ENCODE results near the gene PCDH9.

The PCDH9 gene

DNA sequence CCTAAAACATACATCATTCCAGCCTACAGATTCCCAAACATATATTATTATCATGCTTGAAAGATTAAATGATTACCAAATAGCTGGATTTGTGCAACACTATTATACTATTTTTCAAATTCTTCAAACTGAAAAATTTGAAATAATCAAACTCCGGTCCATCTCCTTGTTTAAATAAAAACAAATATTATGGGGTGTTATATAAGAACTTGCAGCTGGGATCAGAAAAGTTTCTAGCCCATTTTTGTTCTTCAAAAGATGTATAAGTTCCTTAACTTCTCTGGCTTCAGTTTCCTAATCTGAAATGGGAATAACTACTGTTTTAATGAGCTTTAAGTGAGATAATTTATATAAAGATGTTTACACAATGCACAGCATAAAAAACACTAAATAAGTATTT is 422.9 kb downstream of the PCDH9 start:
- Histone ChIP-seq H3K4me3 (ENCODE audit: low read length) (no peak overlapping the region), H3K4me2 (ENCODE audit: low read length) (no peak overlapping the region), H3K9me3 (ENCODE audit: insufficient read depth, low read length) (no peaks in the 10 kb centered on the region), H3K79me2 (ENCODE audit: low read length) (no peaks in the 10 kb centered on the region), H3K36me3 (replicated peaks; ENCODE audit: low read depth, low read length) (no peaks in the 10 kb centered on the region), H3K4me1 (ENCODE audit: low read length) (no peaks in the 10 kb centered on the region), H2AFZ (ENCODE audit: low read depth, low read length) (no peak overlapping the region), H3K27me3 (ENCODE audit: low read depth, low read length) (no peaks in the 10 kb centered on the region), H3K27ac (ENCODE audit: low read length) (no peak overlapping the region), H4K20me1 (ENCODE audit: insufficient read depth, low read length) (no peaks in the 10 kb centered on the region), H3K9ac (ENCODE audit: low read length) (no peak overlapping the region)
- TF ChIP-seq CTCF (IDR thresholded peaks at IDR 0.05; ENCODE audit: low read depth, low read length) (no peak), EZH2phosphoT487 (IDR thresholded peaks at IDR 0.05; ENCODE audit: low read depth) (no peak)

DNA sequence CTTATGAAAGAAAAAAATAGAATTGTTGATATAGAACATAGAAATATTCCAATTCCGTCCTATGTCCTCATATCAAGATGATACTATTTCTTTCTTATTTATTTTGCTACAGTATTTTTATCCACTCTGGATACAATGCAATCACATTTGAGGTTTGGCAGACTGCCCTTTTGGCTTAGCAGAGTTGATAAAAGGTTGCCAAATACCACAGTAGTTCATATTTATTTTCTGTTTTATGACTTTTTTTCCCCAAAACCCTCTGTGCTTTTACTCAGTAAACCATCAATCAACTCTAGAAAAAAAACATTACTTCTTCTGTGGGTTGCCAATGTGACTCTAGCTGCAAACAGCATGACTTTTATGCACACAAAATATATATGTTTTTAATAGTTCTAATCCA is 424.5 kb downstream of the PCDH9 start:
- no peaks in the 10 kb centered on the region for H3K79me2 ChIP-seq (ENCODE audit: low read length)
- no peak overlapping the region for H3K4me2 ChIP-seq (ENCODE audit: low read length)
- no peaks in the 10 kb centered on the region for H4K20me1 ChIP-seq (ENCODE audit: insufficient read depth, low read length)
- no peak overlapping the region for H2AFZ ChIP-seq (ENCODE audit: low read depth, low read length)
- TF ChIP-seq CTCF (IDR thresholded peaks at IDR 0.05; ENCODE audit: low read depth, low read length): no peak
- no peak for TF ChIP-seq EZH2phosphoT487 (IDR thresholded peaks at IDR 0.05; ENCODE audit: low read depth)
- H3K36me3 ChIP-seq (replicated peaks; ENCODE audit: low read depth, low read length): no peaks in the 10 kb centered on the region
- no peaks in the 10 kb centered on the region for H3K27me3 ChIP-seq (ENCODE audit: low read depth, low read length)
- no peaks in the 10 kb centered on the region for H3K9me3 ChIP-seq (ENCODE audit: insufficient read depth, low read length)
- no peaks in the 10 kb centered on the region for H3K4me1 ChIP-seq (ENCODE audit: low read length)
- no peak overlapping the region for H3K9ac ChIP-seq (ENCODE audit: low read length)
- H3K27ac ChIP-seq (ENCODE audit: low read length): no peak overlapping the region
- no peak overlapping the region for H3K4me3 ChIP-seq (ENCODE audit: low read length)

DNA sequence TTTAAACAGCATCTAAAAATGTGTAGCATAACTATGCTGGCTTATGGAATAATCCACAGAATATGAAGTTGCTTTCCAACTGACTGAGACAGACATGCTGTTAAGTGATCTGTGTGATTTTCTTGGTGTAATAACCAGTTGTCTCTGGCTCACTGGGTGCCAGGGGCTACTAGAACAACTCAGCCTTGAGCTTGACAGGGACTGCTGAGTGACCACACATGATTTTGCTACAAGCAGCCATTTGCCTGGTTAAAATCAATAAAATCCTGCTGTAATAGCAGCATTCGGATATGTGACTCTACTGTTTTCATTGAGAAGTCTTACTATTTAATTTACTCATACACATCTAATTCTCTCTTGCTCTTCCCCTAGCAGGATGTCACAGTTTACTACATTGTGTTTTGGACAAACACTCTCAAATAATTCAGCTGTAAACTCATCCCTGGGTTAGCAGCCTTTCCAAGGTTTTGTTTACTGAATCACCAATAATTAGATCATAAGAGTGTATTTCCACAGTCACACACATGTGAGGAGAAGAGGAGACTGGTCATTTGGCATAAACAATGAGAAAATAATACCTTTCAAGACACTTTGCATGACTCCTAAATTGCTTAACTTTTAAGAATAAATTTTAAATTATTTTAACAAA is 426.2 kb downstream of the PCDH9 start:
- no peak overlapping the region for H3K4me3 ChIP-seq (ENCODE audit: low read length)
- no peaks in the 10 kb centered on the region for H4K20me1 ChIP-seq (ENCODE audit: insufficient read depth, low read length)
- no peaks in the 10 kb centered on the region for H3K79me2 ChIP-seq (ENCODE audit: low read length)
- no peaks in the 10 kb centered on the region for H3K27me3 ChIP-seq (ENCODE audit: low read depth, low read length)
- H3K9ac ChIP-seq (ENCODE audit: low read length): no peak overlapping the region
- H3K36me3 ChIP-seq (replicated peaks; ENCODE audit: low read depth, low read length): no peaks in the 10 kb centered on the region
- no peaks in the 10 kb centered on the region for H3K9me3 ChIP-seq (ENCODE audit: insufficient read depth, low read length)
- H2AFZ ChIP-seq (ENCODE audit: low read depth, low read length): no peak overlapping the region
- no peak overlapping the region for H3K27ac ChIP-seq (ENCODE audit: low read length)
- no peak overlapping the region for H3K4me2 ChIP-seq (ENCODE audit: low read length)
- TF ChIP-seq CTCF (IDR thresholded peaks at IDR 0.05; ENCODE audit: low read depth, low read length) (no peak), EZH2phosphoT487 (IDR thresholded peaks at IDR 0.05; ENCODE audit: low read depth) (no peak)
- peaks cover 7% of the 10 kb centered on the region; the same call in 1 of the 2 replicates for H3K4me1 ChIP-seq (ENCODE audit: low read length)

GRCh38 chr13:66803013-66803807 is 426.9 kb downstream of the PCDH9 start:
- Histone ChIP-seq H3K9me3 (ENCODE audit: insufficient read depth, low read length) (no peaks in the 10 kb centered on the region), H3K27ac (ENCODE audit: low read length) (no peak overlapping the region), H2AFZ (ENCODE audit: low read depth, low read length) (no peak overlapping the region), H3K27me3 (ENCODE audit: low read depth, low read length) (no peaks in the 10 kb centered on the region), H3K4me2 (ENCODE audit: low read length) (no peak overlapping the region), H3K36me3 (replicated peaks; ENCODE audit: low read depth, low read length) (no peaks in the 10 kb centered on the region), H3K4me1 (ENCODE audit: low read length) (peaks cover 7% of the 10 kb centered on the region; the same call in 1 of the 2 replicates), H4K20me1 (ENCODE audit: insufficient read depth, low read length) (no peaks in the 10 kb centered on the region), H3K79me2 (ENCODE audit: low read length) (no peaks in the 10 kb centered on the region), H3K9ac (ENCODE audit: low read length) (no peak overlapping the region), H3K4me3 (ENCODE audit: low read length) (no peak overlapping the region)
- TF ChIP-seq EZH2phosphoT487 (IDR thresholded peaks at IDR 0.05; ENCODE audit: low read depth): no peak
- TF ChIP-seq CTCF (IDR thresholded peaks at IDR 0.05; ENCODE audit: low read depth, low read length): no peak

All from OCI-LY3 (cell line).